CD4-positive, CD25-positive, alpha-beta regulatory T cell (primary cell): ENCODE measurements around the gene IL15. TPM values are rescaled to one million over a fixed set of nuclear protein-coding genes. Genes with fewer than 3 reads are reported as not detected.
"Not testable (repeated sequence)": the region's sequence is repeated elsewhere in the genome, so short reads cannot be mapped to it uniquely, and the experiment has no call there.

Source experiments
- ATAC-seq, 2 donors: fragments of 150-1000 bp; cut with Tn5 transposase; one replicate each; pipeline ENCODE4 v1.10.0; 2021; ENCODE audit warnings: low read depth in 2 of 2, moderate number of reproducible peaks in 2 of 2, moderate library complexity in 1 of 2
- DNase-seq, 3 donors: peaks; one replicate each; pipeline versions ENCODE4 v3.0.0 to v3.0.0-alpha.2; 2012 to 2022; ENCODE audit warnings: mixed read lengths in 1 of 3
- H3K27ac ChIP-seq: one replicate; pipeline ENCODE4 v1.7.0; 2013; ENCODE audit warnings: mild to moderate bottlenecking, low read length; ENCODE audit not compliant: insufficient read depth, poor library complexity, severe bottlenecking
- H3K27me3 ChIP-seq: one replicate; pipeline ENCODE4 v1.7.0; 2013; ENCODE audit warnings: low read length; ENCODE audit not compliant: control insufficient read depth, insufficient read depth
- H3K36me3 ChIP-seq: one replicate; pipeline ENCODE4 v1.7.0; 2013; ENCODE audit warnings: mild to moderate bottlenecking, low read length, moderate library complexity; ENCODE audit not compliant: control insufficient read depth, insufficient read depth
- H3K4me1 ChIP-seq: 2 replicates; pipeline ENCODE4 v1.7.0; 2013; ENCODE audit warnings: mild to moderate bottlenecking, low read length; ENCODE audit not compliant: insufficient read depth, control insufficient read depth, poor library complexity, severe bottlenecking
- H3K4me3 ChIP-seq: one replicate; pipeline ENCODE4 v1.7.0; 2013; ENCODE audit warnings: low read depth, mild to moderate bottlenecking, low read length, moderate library complexity
- H3K9me3 ChIP-seq, 2 experiments: 1 replicate in 1 of 2; 2 replicates in 1 of 2; pipeline ENCODE4 v1.7.0; 2013; ENCODE audit warnings: low read length in 2 of 2, mild to moderate bottlenecking in 1 of 2, moderate library complexity in 1 of 2; ENCODE audit not compliant: control insufficient read depth in 2 of 2
- H3K27ac Mint-ChIP-seq, 3 donors: one replicate each; pipeline ENCODE4 v1.8.0; 2020 to 2022; ENCODE audit warnings: mild to moderate bottlenecking in 3 of 3, mixed read lengths in 3 of 3, moderate library complexity in 2 of 3
- H3K27me3 Mint-ChIP-seq: one replicate; pipeline ENCODE4 v1.8.0; 2022; ENCODE audit warnings: mild to moderate bottlenecking, mixed read lengths
- H3K36me3 Mint-ChIP-seq: one replicate; pipeline ENCODE4 v1.8.0; 2020; ENCODE audit warnings: mixed read lengths
- H3K4me1 Mint-ChIP-seq, 4 donors: one replicate each; pipeline ENCODE4 v1.8.0; 2020 to 2022; ENCODE audit warnings: mixed read lengths in 4 of 4, mild to moderate bottlenecking in 1 of 4
- H3K4me3 Mint-ChIP-seq, 4 donors: one replicate each; pipeline ENCODE4 v1.8.0; 2020 to 2022; ENCODE audit warnings: mild to moderate bottlenecking in 4 of 4, mixed read lengths in 4 of 4, moderate library complexity in 3 of 4
- H3K9me3 Mint-ChIP-seq, 7 donors: one replicate each; pipeline ENCODE4 v1.8.0; 2020 to 2022; ENCODE audit warnings: mixed read lengths in 7 of 7, mild to moderate bottlenecking in 3 of 7, moderate library complexity in 2 of 7
- polyA plus RNA-seq, 4 donors: library from polyadenylated mRNA; unstranded; fragments of 300-500 nt; fragmentation: Illumina TruSeq; gene quantifications; one replicate each; pipeline ENCODE4 v1.2.3, GENCODE V29; 2021
- total RNA-seq: library from RNA; stranded (reverse); gene quantifications from one replicate; pipeline ENCODE4 v1.2.3, GENCODE V29; 2022

The IL15 gene
- total and polyA plus RNA-seq, 5 donors from 2014 or later = 0.52 to 2.3 (median 1.7) TPM

- H3K4me1 Mint-ChIP-seq = no peaks in the 10 kb centered on the region
- H3K27me3 ChIP-seq = no peaks in the 10 kb centered on the region
- DNase-seq (no peak), ATAC-seq (no peak)
- H3K27ac ChIP-seq = no peak overlapping the region
- no peaks in the 10 kb centered on the region for H3K36me3 Mint-ChIP-seq
- peaks cover 4% of the 10 kb centered on the region for H3K27me3 Mint-ChIP-seq
- H3K9me3 ChIP-seq = no peaks in the 10 kb centered on the region
- peaks cover 0 to 8% (median 0%) of the 10 kb centered on the region in 7 donors for H3K9me3 Mint-ChIP-seq
- H3K4me3 Mint-ChIP-seq = no peak overlapping the region
- H3K36me3 ChIP-seq = no peaks in the 10 kb centered on the region
- H3K27ac Mint-ChIP-seq = no peak overlapping the region
- H3K4me1 ChIP-seq = no peaks in the 10 kb centered on the region
- no peak overlapping the region for H3K4me3 ChIP-seq
These were observed 84.8 kb downstream of the IL15 start for GRCh38 chr4:141721174-141721573.

- peaks cover 4% of the 10 kb centered on the region for H3K27me3 Mint-ChIP-seq
- no peaks in the 10 kb centered on the region for H3K9me3 ChIP-seq
- H3K4me1 ChIP-seq = no peaks in the 10 kb centered on the region
- no peaks in the 10 kb centered on the region for H3K27me3 ChIP-seq
- H3K36me3 Mint-ChIP-seq = no peaks in the 10 kb centered on the region
- H3K27ac ChIP-seq = no peak overlapping the region
- H3K9me3 Mint-ChIP-seq = peaks cover 0 to 1% (median 0%) of the 10 kb centered on the region in 7 donors
- ATAC-seq (no peak), DNase-seq (no peak)
- H3K4me1 Mint-ChIP-seq = no peaks in the 10 kb centered on the region
- no peak overlapping the region for H3K4me3 ChIP-seq
- no peaks in the 10 kb centered on the region for H3K36me3 ChIP-seq
- H3K27ac Mint-ChIP-seq = no peak overlapping the region
- H3K4me3 Mint-ChIP-seq = no peak overlapping the region
These were observed 88.3 kb downstream of the IL15 start for GRCh38 chr4:141724646-141725045.

GRCh38 chr4:141727420-141727819 is 91.0 kb downstream of the IL15 start:
- no peak overlapping the region for H3K4me3 Mint-ChIP-seq
- H3K4me1 ChIP-seq = no peaks in the 10 kb centered on the region
- no peak for ATAC-seq
- no peak overlapping the region for H3K27ac Mint-ChIP-seq
- no peaks in the 10 kb centered on the region for H3K36me3 ChIP-seq
- H3K4me1 Mint-ChIP-seq = no peaks in the 10 kb centered on the region
- DNase-seq = no peak
- no peak overlapping the region for H3K27ac ChIP-seq
- H3K9me3 ChIP-seq = no peaks in the 10 kb centered on the region
- peaks cover 4% of the 10 kb centered on the region for H3K27me3 Mint-ChIP-seq
- peaks cover 0 to 2% (median 0%) of the 10 kb centered on the region in 7 donors for H3K9me3 Mint-ChIP-seq
- no peak overlapping the region for H3K4me3 ChIP-seq
- no peaks in the 10 kb centered on the region for H3K36me3 Mint-ChIP-seq
- H3K27me3 ChIP-seq = no peaks in the 10 kb centered on the region

- H3K9me3 Mint-ChIP-seq = peaks cover 0 to 2% (median 0%) of the 10 kb centered on the region in 7 donors
- no peak overlapping the region for H3K27ac Mint-ChIP-seq
- H3K27me3 Mint-ChIP-seq = peaks cover 3% of the 10 kb centered on the region
- Histone ChIP-seq H3K27ac (no peak overlapping the region), H3K4me3 (no peak overlapping the region), H3K27me3 (no peaks in the 10 kb centered on the region), H3K4me1 (no peaks in the 10 kb centered on the region), H3K9me3 (no peaks in the 10 kb centered on the region), H3K36me3 (no peaks in the 10 kb centered on the region)
- no peaks in the 10 kb centered on the region for H3K36me3 Mint-ChIP-seq
- no peaks in the 10 kb centered on the region for H3K4me1 Mint-ChIP-seq
- DNase-seq = no peak
- no peak overlapping the region for H3K4me3 Mint-ChIP-seq
- ATAC-seq = no peak
These were observed 94.4 kb downstream of the IL15 start for GRCh38 chr4:141730805-141731204.

- Mint-ChIP-seq H3K27ac (no peak overlapping the region), H3K4me3 (no peak overlapping the region)
These were observed 95.1 kb downstream of the IL15 start for GRCh38 chr4:141731481-141731880.

GRCh38 chr4:141739636-141740035 is 103.3 kb downstream of the IL15 start:
- H3K27me3 ChIP-seq = no peaks in the 10 kb centered on the region
- no peak overlapping the region for H3K27ac Mint-ChIP-seq
- H3K4me3 ChIP-seq = no peak overlapping the region
- H3K4me3 Mint-ChIP-seq = no peak overlapping the region
- no peaks in the 10 kb centered on the region for H3K36me3 ChIP-seq
- no peaks in the 10 kb centered on the region for H3K4me1 ChIP-seq
- H3K36me3 Mint-ChIP-seq = no peaks in the 10 kb centered on the region
- H3K4me1 Mint-ChIP-seq = no peaks in the 10 kb centered on the region
- H3K9me3 Mint-ChIP-seq = peaks cover 0 to 21% (median 9%) of the 10 kb centered on the region in 7 donors
- ATAC-seq = no peak
- no peak overlapping the region for H3K27ac ChIP-seq
- no peaks in the 10 kb centered on the region for H3K27me3 Mint-ChIP-seq
- H3K9me3 ChIP-seq = no peaks in the 10 kb centered on the region
- DNase-seq = no peak

More at GRCh38 chr4:141731481-141731880, 95.1 kb downstream of the IL15 start:
- Histone ChIP-seq H3K4me1 (no peaks in the 10 kb centered on the region), H3K4me3 (no peak overlapping the region), H3K27me3 (no peaks in the 10 kb centered on the region), H3K27ac (no peak overlapping the region), H3K36me3 (no peaks in the 10 kb centered on the region), H3K9me3 (no peaks in the 10 kb centered on the region)
- Mint-ChIP-seq H3K9me3 (peaks cover 0 to 4% (median 0%) of the 10 kb centered on the region in 7 donors), H3K36me3 (no peaks in the 10 kb centered on the region), H3K4me1 (no peaks in the 10 kb centered on the region), H3K27me3 (no peaks in the 10 kb centered on the region)
- no peak for ATAC-seq
- no peak for DNase-seq

- Mint-ChIP-seq H3K36me3 (no peaks in the 10 kb centered on the region), H3K27ac (no peak overlapping the region), H3K4me3 (no peak overlapping the region), H3K4me1 (no peaks in the 10 kb centered on the region), H3K27me3 (no peaks in the 10 kb centered on the region), H3K9me3 (peaks cover 4 to 10% (median 7%) of the 10 kb centered on the region in 7 donors)
- no peaks in the 10 kb centered on the region for H3K36me3 ChIP-seq
- H3K27me3 ChIP-seq = no peaks in the 10 kb centered on the region
- no peaks in the 10 kb centered on the region for H3K9me3 ChIP-seq
- no peak overlapping the region for H3K4me3 ChIP-seq
- no peak for DNase-seq
- H3K4me1 ChIP-seq = no peaks in the 10 kb centered on the region
- ATAC-seq = no peak
- no peak overlapping the region for H3K27ac ChIP-seq
These were observed 109.6 kb downstream of the IL15 start for GRCh38 chr4:141746026-141746425.

- not testable (repeated sequence) for H3K4me3 ChIP-seq, H3K9me3 Mint-ChIP-seq, H3K27me3 ChIP-seq, H3K9me3 ChIP-seq, ATAC-seq, H3K27me3 Mint-ChIP-seq, H3K4me3 Mint-ChIP-seq, H3K27ac Mint-ChIP-seq, H3K27ac ChIP-seq, DNase-seq, H3K36me3 ChIP-seq, H3K36me3 Mint-ChIP-seq, H3K4me1 Mint-ChIP-seq, H3K4me1 ChIP-seq
These were observed 115.4 kb downstream of the IL15 start for GRCh38 chr4:141751806-141752205.
